Endothelial cell of umbilical vein (primary cell): ENCODE data around the gene CIITA. TPM values are rescaled to one million over a fixed set of nuclear protein-coding genes. Genes with fewer than 3 reads are reported as not detected.

Experiments used
- BruUV-seq: library from RNA; stranded (reverse); fragments of 400-500 nt; replicated peaks from 2 replicates; lab custom pipeline; 2021; lab: Mats Ljungman, UMichigan
- CTCF ChIA-PET: fragments of 300-600, 350-600 bp; sonication (Branson Sonifier 250); formaldehyde crosslinking; loops from one replicate; lab custom pipeline; 2021; ENCODE audit warnings: antibody characterized with exemption, inconsistent platforms; lab: Charles Lee
- POLR2A ChIA-PET: fragments of 300-600, 350-600 bp; sonication (Branson Sonifier 250); formaldehyde crosslinking; loops from one replicate; lab custom pipeline; 2021; ENCODE audit warnings: antibody characterized with exemption, inconsistent platforms; lab: Charles Lee
- DNase-seq: peaks from one replicate; pipeline ENCODE4 v3.0.0-alpha.2; 2011; ENCODE audit warnings: low read depth, low spot score
- FAIRE-seq: peaks from 2 replicates; lab custom pipeline; 2011; peaks lifted over from hg19 to GRCh38; lab: Jason Lieb, UNC
- H2AFZ ChIP-seq: 2 replicates; pipeline ENCODE4 v1.6.0; 2012; ENCODE audit warnings: low read depth, low read length, control low read depth, inconsistent platforms
- H3K27ac ChIP-seq: 2 replicates; pipeline ENCODE4 v1.5.1; 2011; ENCODE audit warnings: low read depth, mild to moderate bottlenecking, control low read depth, low read length, moderate library complexity; ENCODE audit not compliant: insufficient read depth
- H3K27me3 ChIP-seq, 2 experiments: 2 replicates each; pipeline versions ENCODE4 v1.6.0 to v1.6.1; 2011; ENCODE audit warnings: low read length in 2 of 2, mixed read lengths in 1 of 2; ENCODE audit not compliant: control insufficient read depth in 2 of 2, insufficient read depth in 2 of 2
- H3K36me3 ChIP-seq, 2 experiments: 2 replicates in 1 of 2; 3 replicates in 1 of 2; pipeline ENCODE4 v1.5.1; 2011; ENCODE audit warnings: low read length in 2 of 2, mild to moderate bottlenecking in 1 of 2, moderate library complexity in 1 of 2; ENCODE audit not compliant: control insufficient read depth in 2 of 2, insufficient read depth in 2 of 2; ENCODE audit errors: extremely low read depth in 1 of 2
- H3K4me1 ChIP-seq: 3 replicates; pipeline ENCODE4 v1.5.1; 2011; ENCODE audit warnings: mild to moderate bottlenecking, low read length; ENCODE audit not compliant: control insufficient read depth, insufficient read depth; ENCODE audit errors: extremely low read depth
- H3K4me2 ChIP-seq: 2 replicates; pipeline ENCODE4 v1.6.1; 2011; ENCODE audit warnings: low read length, control low read depth, mixed read lengths; ENCODE audit not compliant: insufficient read depth
- H3K4me3 ChIP-seq, 3 experiments: fragments of 200-600 bp in 1 of 3; sonication (generic), shearing (Covaris generic) in 1 of 3; replicated peaks in 1 of 3; 2 replicates each; pipeline ENCODE4 v1.5.1; 2011 to 2016; ENCODE audit warnings: control low read depth in 3 of 3, low read length in 3 of 3, mild to moderate bottlenecking in 2 of 3, inconsistent platforms in 1 of 3, low read depth in 1 of 3, moderate library complexity in 1 of 3; ENCODE audit not compliant: insufficient read depth in 1 of 3
- H3K79me2 ChIP-seq: 2 replicates; pipeline ENCODE4 v1.6.0; 2012; ENCODE audit warnings: low read length, inconsistent platforms; ENCODE audit not compliant: control insufficient read depth, insufficient read depth
- H3K9ac ChIP-seq: replicated peaks from 2 replicates; pipeline ENCODE3; 2011; ENCODE audit warnings: low read length, control low read depth; ENCODE audit not compliant: insufficient read depth; ENCODE audit errors: extremely low read depth
- H3K9me1 ChIP-seq: replicated peaks from 3 replicates; pipeline ENCODE4 v1.6.0; 2011; ENCODE audit warnings: mild to moderate bottlenecking, low read length; ENCODE audit not compliant: control insufficient read depth, insufficient read depth; ENCODE audit errors: extremely low read depth
- H3K9me3 ChIP-seq: replicated peaks from 2 replicates; pipeline ENCODE4 v1.5.1; 2012; ENCODE audit warnings: low read length, inconsistent platforms; ENCODE audit not compliant: control insufficient read depth, insufficient read depth
- H4K20me1 ChIP-seq: replicated peaks from 2 replicates; pipeline ENCODE3; 2011; ENCODE audit warnings: mild to moderate bottlenecking, low read length; ENCODE audit not compliant: control insufficient read depth, insufficient read depth; ENCODE audit errors: extremely low read depth
- EZH2 ChIP-seq: IDR thresholded peaks from 2 replicates; pipeline ENCODE4 v1.6.1; 2012; ENCODE audit warnings: borderline replicate concordance, low read depth, mild to moderate bottlenecking, moderate library complexity, low read length, inconsistent platforms; ENCODE audit not compliant: severe bottlenecking
- FOS ChIP-seq: IDR thresholded peaks from 2 replicates; pipeline ENCODE4 v1.6.1; 2011; ENCODE audit warnings: mild to moderate bottlenecking, low read length, moderate library complexity, borderline replicate concordance; ENCODE audit not compliant: insufficient read depth
- GATA2 ChIP-seq: IDR thresholded peaks from 2 replicates; pipeline ENCODE4 v1.7.0; 2011; ENCODE audit warnings: low read depth, mild to moderate bottlenecking, moderate library complexity, mixed read lengths, low read length; ENCODE audit not compliant: insufficient read length, insufficient read depth
- JUN ChIP-seq: IDR thresholded peaks from 2 replicates; pipeline ENCODE4 v1.6.1; 2011; ENCODE audit warnings: borderline replicate concordance, low read depth; ENCODE audit not compliant: insufficient read length, insufficient read depth
- MYC ChIP-seq: IDR thresholded peaks from one replicate; pipeline ENCODE4 v1.6.1; 2011; ENCODE audit warnings: mild to moderate bottlenecking, low read depth, low read length
- POLR2A ChIP-seq: IDR thresholded peaks from 2 replicates; pipeline ENCODE4 v1.6.1; 2012; ENCODE audit warnings: low read depth, mild to moderate bottlenecking, control low read depth, low read length
- POLR2AphosphoS5 ChIP-seq: IDR thresholded peaks from 2 replicates; pipeline ENCODE4 v1.6.1; 2012; ENCODE audit warnings: low read depth, mild to moderate bottlenecking, control low read depth, low read length, moderate library complexity; ENCODE audit not compliant: insufficient read depth
- dilution Hi-C: fragments of 300-500 bp; cut with MboI; formaldehyde crosslinking; loops from one replicate; pipeline ENCODE4 v1.15.0; 2019; ENCODE audit warnings: low sequenced_read_pairs; ENCODE audit not compliant: extremely low pct_ligation_motif_present
- intact Hi-C: fragments of 100-400 bp; cut with micrococcal nuclease; formaldehyde crosslinking; loops from one replicate; pipeline ENCODE4 v1.10.0; 2022
- polyA plus RNA-seq, 4 experiments: library from polyadenylated mRNA; depleted of rRNA in 3 of 4; stranded (reverse) in 3 of 4; unstranded in 1 of 4; fragments of >200 nt; gene quantifications; 2 replicates each; pipeline versions ENCODE4 v1.2.1 to v1.2.3, GENCODE V29; 2011 to 2012; ENCODE audit warnings: missing spikeins in 1 of 4
- total RNA-seq: library from RNA; stranded (reverse); gene quantifications from 2 replicates; pipeline ENCODE4 v1.2.3, GENCODE V29; 2021
- TF ChIP-seq, protein P1 (sequence below): IDR thresholded peaks from 2 replicates; pipeline ENCODE4 v1.6.1; 2011; ENCODE audit not compliant: insufficient read depth, insufficient read length
- TF ChIP-seq, protein P2 (sequence below), 2 donors: IDR thresholded peaks; 1 replicate in 1 of 2; 2 replicates in 1 of 2; pipeline ENCODE4 v1.5.1; 2011; ENCODE audit warnings: low read length in 2 of 2, mild to moderate bottlenecking in 2 of 2, moderate library complexity in 2 of 2, control low read depth in 1 of 2, inconsistent platforms in 1 of 2, low read depth in 1 of 2; ENCODE audit not compliant: insufficient read depth in 1 of 2; ENCODE audit errors: extremely low read depth in 1 of 2

Gene CIITA
- total and polyA plus RNA-seq, 2 donors (not counting 3 experiments of a cell fraction or from before 2014, with no cell fraction given) = not detected

DNA sequence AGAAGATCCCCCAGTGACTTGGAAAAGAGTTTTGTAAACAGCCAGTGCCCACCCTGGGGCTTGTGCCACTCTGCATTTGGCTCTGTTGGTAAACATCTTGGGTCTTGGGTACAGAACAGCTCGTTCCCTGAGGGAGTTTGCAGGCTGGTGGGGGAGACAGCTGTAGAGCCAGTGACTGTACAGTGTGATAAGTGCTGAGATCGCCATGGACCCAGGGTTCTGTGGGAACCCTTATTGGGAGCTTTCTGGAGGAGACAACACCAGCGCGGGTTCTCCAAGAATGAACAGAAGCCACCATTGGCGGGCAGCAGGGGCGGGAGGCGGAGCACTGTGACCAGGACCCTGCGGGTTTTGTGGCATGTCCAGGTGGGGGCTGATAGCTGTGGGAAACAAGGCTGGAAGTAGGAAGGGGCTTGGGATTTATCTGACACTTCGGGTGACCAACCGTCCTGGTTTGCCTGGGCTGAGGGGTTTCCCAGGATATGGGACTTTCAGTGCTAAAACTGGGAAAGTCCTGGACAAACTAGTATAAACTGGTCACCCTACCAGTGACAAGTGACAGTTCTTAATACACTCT is 70.3 kb downstream of the CIITA start:
- no peak for FAIRE-seq
- CTCF ChIA-PET = interaction anchor here (1.4 kb wide), 1 partner anchor 29 kb away, joined by 3 read pairs; no protein-coding TSS in a partner anchor

More for the DNA sequence above, 70.3 kb downstream of the CIITA start:
- intact Hi-C loops = loop anchor here (10.0 kb wide), 1 partner anchor 562 kb away; the partner anchor contains the start of gene ATF7IP2
- Histone ChIP-seq H3K4me2 (no peak overlapping the region), H3K4me3 (no peak overlapping the region), H3K9me3 (no peaks in the 10 kb centered on the region), H3K9ac (no peak overlapping the region), H3K9me1 (no peaks in the 10 kb centered on the region), H3K27me3 (no peaks in the 10 kb centered on the region), H4K20me1 (no peaks in the 10 kb centered on the region), H3K27ac (no peak overlapping the region), H3K79me2 (peaks cover 23% of the 10 kb centered on the region), H3K36me3 (no peaks in the 10 kb centered on the region), H3K4me1 (peaks cover 16% of the 10 kb centered on the region), H2AFZ (no peak overlapping the region)
- POLR2A ChIA-PET = no interaction called here
- TF ChIP-seq, protein P1, sequence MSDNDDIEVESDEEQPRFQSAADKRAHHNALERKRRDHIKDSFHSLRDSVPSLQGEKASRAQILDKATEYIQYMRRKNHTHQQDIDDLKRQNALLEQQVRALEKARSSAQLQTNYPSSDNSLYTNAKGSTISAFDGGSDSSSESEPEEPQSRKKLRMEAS = no peak
- TF ChIP-seq FOS (no peak), MYC (no peak), EZH2 (no peak), POLR2AphosphoS5 (no peak), GATA2 (no peak), JUN (no peak), POLR2A (no peak)
- TF ChIP-seq, protein P2, sequence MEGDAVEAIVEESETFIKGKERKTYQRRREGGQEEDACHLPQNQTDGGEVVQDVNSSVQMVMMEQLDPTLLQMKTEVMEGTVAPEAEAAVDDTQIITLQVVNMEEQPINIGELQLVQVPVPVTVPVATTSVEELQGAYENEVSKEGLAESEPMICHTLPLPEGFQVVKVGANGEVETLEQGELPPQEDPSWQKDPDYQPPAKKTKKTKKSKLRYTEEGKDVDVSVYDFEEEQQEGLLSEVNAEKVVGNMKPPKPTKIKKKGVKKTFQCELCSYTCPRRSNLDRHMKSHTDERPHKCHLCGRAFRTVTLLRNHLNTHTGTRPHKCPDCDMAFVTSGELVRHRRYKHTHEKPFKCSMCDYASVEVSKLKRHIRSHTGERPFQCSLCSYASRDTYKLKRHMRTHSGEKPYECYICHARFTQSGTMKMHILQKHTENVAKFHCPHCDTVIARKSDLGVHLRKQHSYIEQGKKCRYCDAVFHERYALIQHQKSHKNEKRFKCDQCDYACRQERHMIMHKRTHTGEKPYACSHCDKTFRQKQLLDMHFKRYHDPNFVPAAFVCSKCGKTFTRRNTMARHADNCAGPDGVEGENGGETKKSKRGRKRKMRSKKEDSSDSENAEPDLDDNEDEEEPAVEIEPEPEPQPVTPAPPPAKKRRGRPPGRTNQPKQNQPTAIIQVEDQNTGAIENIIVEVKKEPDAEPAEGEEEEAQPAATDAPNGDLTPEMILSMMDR (IDR thresholded peaks at IDR 0.05; ENCODE audit: extremely low read depth in 1 of 2, insufficient read depth in 1 of 2, low read depth in 1 of 2, low read length in 2 of 2) = no peak
- no peak for DNase-seq
- dilution Hi-C loops = no loop called here
- BruUV-seq = no TSS peak
